ENCODE data around the gene UBA1.

UBA1 gene

GRCh38 chrX:47218920-47219815 lies 25.5 kb downstream of the UBA1 start:
- DNase-seq (ENCODE audit: extremely low read depth, low read depth): no peak
- TF ChIP-seq CTCF (IDR thresholded peaks at IDR 0.05; ENCODE audit: low read depth, low read length): no peak

GRCh38 chrX:47221756-47222155 lies 28.1 kb downstream of the UBA1 start:
- TF ChIP-seq CTCF (IDR thresholded peaks at IDR 0.05; ENCODE audit: low read depth, low read length): no peak
- DNase-seq (ENCODE audit: extremely low read depth, low read depth): no peak

GRCh38 chrX:47222751-47223350 lies 29.2 kb downstream of the UBA1 start:
- DNase-seq (ENCODE audit: extremely low read depth, low read depth): no peak
- no peak for TF ChIP-seq CTCF (IDR thresholded peaks at IDR 0.05; ENCODE audit: low read depth, low read length)

GRCh38 chrX:47223476-47224250 lies 30.0 kb downstream of the UBA1 start:
- TF ChIP-seq CTCF (IDR thresholded peaks at IDR 0.05; ENCODE audit: low read depth, low read length): no peak
- DNase-seq (ENCODE audit: extremely low read depth, low read depth): no peak

- no peak for DNase-seq (ENCODE audit: extremely low read depth, low read depth)
- no peak for TF ChIP-seq CTCF (IDR thresholded peaks at IDR 0.05; ENCODE audit: low read depth, low read length)
Measured at GRCh38 chrX:47224266-47224895, 30.8 kb downstream of the UBA1 start.

- TF ChIP-seq CTCF (IDR thresholded peaks at IDR 0.05; ENCODE audit: low read depth, low read length): no peak
- no peak for DNase-seq (ENCODE audit: extremely low read depth, low read depth)
Measured at GRCh38 chrX:47224896-47225290, 31.3 kb downstream of the UBA1 start.

All from AG09319 (cell line).